Right lobe of liver (tissue), 4 donors: Measurements from ENCODE around the gene ZNF805.

Experiments used
- POLR2A ChIP-seq: fragments of 450-650 bp; IDR thresholded peaks from one replicate; pipeline ENCODE4 v1.6.1; 2017; ENCODE audit warnings: antibody characterized with exemption, mild to moderate bottlenecking
- TF ChIP-seq, protein P1 (sequence below), 4 donors: fragments of 200-600 bp in 3 of 4; fragments of 450-650 bp in 1 of 4; IDR thresholded peaks; one replicate each; pipeline versions ENCODE4 v1.5.1 to v1.8.0; 2016 to 2022; ENCODE audit warnings: antibody characterized with exemption in 4 of 4, mild to moderate bottlenecking in 2 of 4
- donor health status: DM: no; HTN: no; CAD: no.
- donor health status: DM: no; HTN: no; CAD: no.
- donor health status: DM: no; HTN: yes; CAD: no.

DNA sequence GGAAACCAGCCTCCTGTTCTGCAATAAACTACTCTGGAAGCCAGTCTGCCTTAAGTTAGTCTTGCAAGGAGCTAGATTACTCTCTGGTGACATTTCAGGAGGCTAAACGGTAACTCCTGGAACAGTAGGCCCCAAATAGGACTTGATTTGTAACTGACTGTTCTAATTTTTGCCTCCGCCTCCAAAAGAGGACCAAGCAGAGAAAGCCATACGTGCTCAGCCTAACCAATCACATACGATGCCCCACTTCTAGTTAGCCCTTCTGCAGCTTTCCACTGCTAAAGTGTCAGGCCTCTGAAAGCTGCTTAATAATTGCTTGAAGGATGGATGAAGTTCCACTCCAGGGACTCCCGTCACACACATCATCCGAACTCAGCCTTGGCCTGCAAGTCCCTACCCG lies 744 bp downstream of the ZNF805 start:
- TF ChIP-seq, protein P1, sequence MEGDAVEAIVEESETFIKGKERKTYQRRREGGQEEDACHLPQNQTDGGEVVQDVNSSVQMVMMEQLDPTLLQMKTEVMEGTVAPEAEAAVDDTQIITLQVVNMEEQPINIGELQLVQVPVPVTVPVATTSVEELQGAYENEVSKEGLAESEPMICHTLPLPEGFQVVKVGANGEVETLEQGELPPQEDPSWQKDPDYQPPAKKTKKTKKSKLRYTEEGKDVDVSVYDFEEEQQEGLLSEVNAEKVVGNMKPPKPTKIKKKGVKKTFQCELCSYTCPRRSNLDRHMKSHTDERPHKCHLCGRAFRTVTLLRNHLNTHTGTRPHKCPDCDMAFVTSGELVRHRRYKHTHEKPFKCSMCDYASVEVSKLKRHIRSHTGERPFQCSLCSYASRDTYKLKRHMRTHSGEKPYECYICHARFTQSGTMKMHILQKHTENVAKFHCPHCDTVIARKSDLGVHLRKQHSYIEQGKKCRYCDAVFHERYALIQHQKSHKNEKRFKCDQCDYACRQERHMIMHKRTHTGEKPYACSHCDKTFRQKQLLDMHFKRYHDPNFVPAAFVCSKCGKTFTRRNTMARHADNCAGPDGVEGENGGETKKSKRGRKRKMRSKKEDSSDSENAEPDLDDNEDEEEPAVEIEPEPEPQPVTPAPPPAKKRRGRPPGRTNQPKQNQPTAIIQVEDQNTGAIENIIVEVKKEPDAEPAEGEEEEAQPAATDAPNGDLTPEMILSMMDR (IDR thresholded peaks at IDR 0.05), result no peak
- TF ChIP-seq POLR2A, result no peak
